CD1c-positive myeloid dendritic cell (primary cell): ENCODE data around the gene C2orf66.

Experiments
- DNase-seq: peaks from one replicate; pipeline ENCODE4 v3.0.0-alpha.2; 2016; ENCODE audit errors: extremely low spot score

C2orf66 gene

DNA sequence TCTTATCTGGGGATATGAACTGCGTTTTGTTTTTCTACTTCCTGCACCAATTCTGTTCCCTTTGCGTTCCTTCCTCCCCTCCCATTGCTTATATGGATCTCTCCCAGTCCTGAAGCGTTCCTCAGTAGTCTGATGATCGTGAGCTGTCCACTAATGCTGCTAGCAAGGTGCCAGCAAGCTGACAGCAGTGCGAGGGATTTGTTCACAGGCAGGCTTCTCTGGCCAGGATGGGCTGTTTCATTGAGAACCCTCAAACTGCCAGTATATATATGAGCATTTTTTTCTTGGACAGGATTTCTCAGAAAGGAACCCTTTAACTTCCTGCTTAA lies 49.8 kb downstream of the C2orf66 start:
- DNase-seq: no peak

DNA sequence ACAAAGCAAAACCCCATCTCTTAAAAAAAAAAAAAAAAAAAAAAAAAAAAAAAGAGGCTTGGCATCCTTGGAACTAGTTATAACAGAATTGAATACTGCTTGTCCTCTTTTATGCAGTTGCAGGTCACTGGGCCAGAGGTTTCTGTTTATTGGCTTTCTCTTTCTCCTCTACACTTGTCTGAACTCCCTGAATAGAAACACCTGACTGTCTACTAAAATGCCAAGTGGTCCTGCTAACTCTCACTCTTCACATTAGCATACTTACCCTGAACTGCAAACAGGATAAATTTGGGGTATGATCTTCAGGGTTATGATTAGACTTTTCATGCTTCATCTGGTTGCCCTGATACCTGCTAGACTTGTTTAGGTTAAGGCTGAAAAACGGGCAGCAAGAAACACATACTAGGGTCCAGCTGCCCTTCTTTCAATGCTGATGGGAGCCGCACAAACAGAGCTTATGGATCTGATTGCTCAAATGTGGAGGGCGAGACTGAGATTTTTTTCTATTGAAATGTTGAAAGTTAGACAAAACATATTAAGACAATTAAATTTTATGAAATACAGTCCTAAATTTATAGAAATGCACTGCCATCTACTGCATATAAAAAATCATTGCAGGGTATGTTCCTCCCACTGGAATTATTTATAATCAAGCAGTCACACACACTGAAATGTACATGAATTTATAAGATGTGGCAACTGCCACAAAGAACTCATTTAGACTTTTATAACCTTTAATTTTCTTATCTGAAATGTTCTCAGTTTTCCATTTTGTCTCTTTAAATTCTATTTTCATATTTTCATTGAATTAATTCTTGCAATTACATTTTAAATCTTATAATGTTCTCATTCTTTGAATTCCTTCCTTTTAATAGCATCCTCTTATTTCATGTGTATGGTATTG lies 50.4 kb downstream of the C2orf66 start:
- DNase-seq: no peak
